K562 (cell line): Measurements from ENCODE around the gene LRMDA. TPM values are rescaled to one million over a fixed set of nuclear protein-coding genes. Genes with fewer than 3 reads are reported as not detected.

ENCODE experiments used
- ATAC-seq: fragments of 200-7000 bp; cut with Tn5 transposase; 3 replicates; pipeline ENCODE4 v1.9.1; 2020; ENCODE audit warnings: moderate library complexity
- BruUV-seq: library from RNA; stranded (reverse); fragments of 400-500 nt; replicated peaks from 2 replicates; lab custom pipeline; 2021; lab: Mats Ljungman, UMichigan
- CTCF ChIA-PET: fragments of 300-600 bp; formaldehyde crosslinking; extraction: SDS; loops from one replicate; lab custom pipeline; 2021; ENCODE audit warnings: low intra/inter-chr PET ratio; lab: Yijun Ruan, JAX
- POLR2A ChIA-PET: fragments of 300-600, 350-650 bp; sonication (Branson Sonifier 250); formaldehyde crosslinking; extraction: SDS; loops from one replicate; lab custom pipeline; 2021; ENCODE audit warnings: antibody characterized with exemption, inconsistent platforms; lab: Yijun Ruan, JAX
- DNase-seq, 4 experiments: peaks; one replicate each; pipeline versions ENCODE4 v3.0.0 to v3.0.0-alpha.2; 2011 to 2018; ENCODE audit warnings: low spot score in 3 of 4, mixed read lengths in 3 of 4; ENCODE audit errors: extremely low read depth in 1 of 4
- FAIRE-seq: peaks from 2 replicates; lab custom pipeline; 2011; peaks lifted over from hg19 to GRCh38; lab: Jason Lieb, UNC
- H2AFZ ChIP-seq: 2 replicates; pipeline ENCODE4 v1.6.0; 2011; ENCODE audit warnings: low read depth, low read length, control low read depth, inconsistent platforms
- H3K27ac ChIP-seq: fragments of 200-600 bp; 3 replicates; pipeline ENCODE4 v1.8.0; 2011; ENCODE audit warnings: low read depth, mild to moderate bottlenecking, control low read depth, inconsistent platforms, low read length, moderate library complexity, mixed read lengths; ENCODE audit errors: extremely low read depth
- H3K27me3 ChIP-seq, 2 experiments: fragments of 300-600 bp in 1 of 2; 2 replicates in 1 of 2; 3 replicates in 1 of 2; pipeline versions ENCODE4 v1.6.0 to v1.8.0; 2011; ENCODE audit warnings: inconsistent platforms in 2 of 2, low read length in 2 of 2, mild to moderate bottlenecking in 1 of 2, mixed read lengths in 1 of 2, moderate library complexity in 1 of 2; ENCODE audit not compliant: control insufficient read depth in 2 of 2, insufficient read depth in 2 of 2
- H3K36me3 ChIP-seq: fragments of 300-600 bp; 3 replicates; pipeline ENCODE4 v1.8.0; 2011; ENCODE audit warnings: mild to moderate bottlenecking, low read length, inconsistent platforms; ENCODE audit not compliant: control insufficient read depth, insufficient read depth
- H3K4me1 ChIP-seq, 2 experiments: fragments of 200-600 bp in 1 of 2; replicated peaks in 1 of 2; 2 replicates in 1 of 2; 3 replicates in 1 of 2; pipeline versions ENCODE4 v1.5.1 to v1.8.0; 2011; ENCODE audit warnings: inconsistent platforms in 2 of 2, low read length in 2 of 2, mild to moderate bottlenecking in 1 of 2, mixed read lengths in 1 of 2, moderate library complexity in 1 of 2; ENCODE audit not compliant: control insufficient read depth in 2 of 2, insufficient read depth in 2 of 2
- H3K4me2 ChIP-seq: 2 replicates; pipeline ENCODE4 v1.6.1; 2011; ENCODE audit warnings: low read length, control low read depth, inconsistent platforms, mixed read lengths; ENCODE audit not compliant: insufficient read depth
- H3K4me3 ChIP-seq: fragments of 200-600 bp; sonication (generic), shearing (Covaris generic); 2 replicates; pipeline ENCODE4 v1.5.1; 2016; ENCODE audit warnings: control low read depth, inconsistent platforms
- H3K79me2 ChIP-seq: fragments of 200-600 bp; 3 replicates; pipeline ENCODE4 v1.8.0; 2011; ENCODE audit warnings: low read length, inconsistent platforms; ENCODE audit not compliant: control insufficient read depth, insufficient read depth
- H3K9ac ChIP-seq, 2 experiments: 2 replicates each; pipeline versions ENCODE4 v1.6.0 to v1.6.1; 2011; ENCODE audit warnings: low read depth in 2 of 2, low read length in 2 of 2, control low read depth in 1 of 2, inconsistent platforms in 1 of 2, mild to moderate bottlenecking in 1 of 2, mixed read lengths in 1 of 2; ENCODE audit not compliant: insufficient read depth in 1 of 2
- H3K9me1 ChIP-seq: one replicate; pipeline ENCODE4 v1.6.0; 2011; ENCODE audit warnings: inconsistent platforms, mild to moderate bottlenecking, low read length, moderate library complexity; ENCODE audit not compliant: control insufficient read depth, insufficient read depth
- H3K9me3 ChIP-seq: replicated peaks from 2 replicates; pipeline ENCODE4 v1.5.1; 2011; ENCODE audit warnings: low read depth, low read length, inconsistent platforms; ENCODE audit not compliant: control insufficient read depth, insufficient read depth
- H4K20me1 ChIP-seq: replicated peaks from 2 replicates; pipeline ENCODE4 v1.6.1; 2011; ENCODE audit warnings: low read length, inconsistent platforms, mixed read lengths; ENCODE audit not compliant: control insufficient read depth, insufficient read depth
- ASH1L ChIP-seq: fragments of 450-650 bp; IDR thresholded peaks from 2 replicates; pipeline ENCODE4 v1.6.1; 2018; ENCODE audit warnings: borderline replicate concordance, mild to moderate bottlenecking, low read depth; ENCODE audit not compliant: partially characterized antibody
- DEAF1 ChIP-seq: fragments of 450-650 bp; formaldehyde crosslinking; IDR thresholded peaks from 2 replicates; pipeline ENCODE4 v1.4.0; 2020; ENCODE audit warnings: mild to moderate bottlenecking, moderate library complexity
- HNRNPL ChIP-seq: fragments of 200-400 bp; formaldehyde crosslinking; IDR thresholded peaks from 2 replicates; pipeline ENCODE4 v1.6.1; 2017; ENCODE audit warnings: low read depth, mild to moderate bottlenecking, low read length
- IRF2 ChIP-seq: sonication (generic); formaldehyde crosslinking; IDR thresholded peaks from 2 replicates; pipeline ENCODE4 v1.8.1; 2022; ENCODE audit warnings: mild to moderate bottlenecking, missing genetic modification reagents
- MAZ ChIP-seq, 2 experiments: fragments of 450-650 bp in 1 of 2; sonication (generic) in 1 of 2; formaldehyde crosslinking; IDR thresholded peaks in 1 of 2; conservative IDR thresholded peaks in 1 of 2; 2 replicates each; pipeline versions ENCODE4 v1.4.0 to v1.5.0; 2020; ENCODE audit warnings: mild to moderate bottlenecking in 1 of 2, missing genetic modification reagents in 1 of 2
- NKRF ChIP-seq: fragments of 450-650 bp; IDR thresholded peaks from 2 replicates; pipeline ENCODE4 v1.6.1; 2016; ENCODE audit warnings: borderline replicate concordance
- POLR2B ChIP-seq: fragments of 450-650 bp; IDR thresholded peaks from 2 replicates; pipeline ENCODE4 v1.6.1; 2018; ENCODE audit warnings: low read depth; ENCODE audit not compliant: partially characterized antibody
- SAFB2 ChIP-seq: fragments of 200-400 bp; formaldehyde crosslinking; IDR thresholded peaks from 2 replicates; pipeline ENCODE4 v1.6.1; 2018; ENCODE audit warnings: borderline replicate concordance, low read length, low read depth, moderate library complexity; ENCODE audit not compliant: severe bottlenecking
- TARDBP ChIP-seq: fragments of 450-650 bp; IDR thresholded peaks from 2 replicates; pipeline ENCODE4 v1.6.1; 2016
- ZBED1 ChIP-seq: IDR thresholded peaks from 2 replicates; pipeline ENCODE4 v1.6.1; 2014
- ZNF347 ChIP-seq: fragments of 450-650 bp; formaldehyde crosslinking; IDR thresholded peaks from 2 replicates; pipeline ENCODE4 v1.4.0; 2020; ENCODE audit warnings: low read depth, mild to moderate bottlenecking, moderate library complexity
- WGBS: fragments of 100-300 bp; shearing (Covaris generic); methylation state at CpG from one replicate; pipeline ENCODE4 v1.1.6; 2016; ENCODE audit warnings: low coverage, mixed read lengths; ENCODE audit not compliant: insufficient coverage; ENCODE audit errors: missing lambda C conversion rate; 5-methylcytosine and 5-hydroxymethylcytosine counted together
- in situ Hi-C: fragments of 300-500 bp; cut with MboI; formaldehyde crosslinking; loops from 4 replicates; pipeline ENCODE4 v1.15.0; 2018; ENCODE audit warnings: inconsistent platforms, mixed read lengths
- intact Hi-C: fragments of 100-400 bp; cut with micrococcal nuclease; formaldehyde crosslinking; loops from 2 replicates; pipeline ENCODE4 v1.14.2; 2022
- polyA plus RNA-seq, 8 experiments: library from polyadenylated mRNA; depleted of rRNA in 4 of 8; stranded (reverse) in 5 of 8; unstranded in 3 of 8; fragments of >200 nt; fragmentation: Nextera tagmentation in 2 of 8; fragmentation: Illumina TruSeq in 1 of 8; extraction: Ambion mirVana in 2 of 8; extraction: Trizol in 1 of 8; gene quantifications; 2 replicates each; pipeline versions ENCODE4 v1.2.1 to v1.2.3, GENCODE V29; 2011 to 2014; ENCODE audit warnings: inconsistent platforms in 1 of 8, missing spikeins in 1 of 8
- total RNA-seq, 7 experiments: library from RNA; depleted of rRNA in 6 of 7; stranded (reverse); fragments of >200 nt in 6 of 7; fragmentation: Illumina TruSeq in 2 of 7; extraction: Trizol in 2 of 7; gene quantifications; 2 replicates each; pipeline versions ENCODE4 v1.2.1 to v1.2.3, GENCODE V29; 2011 to 2021; ENCODE audit warnings: low replicate concordance in 1 of 7
- TF ChIP-seq, protein P1 (sequence below): fragments of 450-650 bp; IDR thresholded peaks from 2 replicates; pipeline ENCODE4 v1.6.1; 2016; ENCODE audit warnings: antibody characterized with exemption

LRMDA gene
- total and polyA plus RNA-seq, 9 of the 15 experiments (the other 6 are each of a cell fraction or from before 2014, with no cell fraction given), result 0.25 TPM; not detected in 8

GRCh38 chr10:76175533-76176165 is 744.2 kb downstream of the LRMDA start (continued):
- TF ChIP-seq NKRF, result no peak
- TF ChIP-seq DEAF1, result no peak
- TF ChIP-seq, protein P1, sequence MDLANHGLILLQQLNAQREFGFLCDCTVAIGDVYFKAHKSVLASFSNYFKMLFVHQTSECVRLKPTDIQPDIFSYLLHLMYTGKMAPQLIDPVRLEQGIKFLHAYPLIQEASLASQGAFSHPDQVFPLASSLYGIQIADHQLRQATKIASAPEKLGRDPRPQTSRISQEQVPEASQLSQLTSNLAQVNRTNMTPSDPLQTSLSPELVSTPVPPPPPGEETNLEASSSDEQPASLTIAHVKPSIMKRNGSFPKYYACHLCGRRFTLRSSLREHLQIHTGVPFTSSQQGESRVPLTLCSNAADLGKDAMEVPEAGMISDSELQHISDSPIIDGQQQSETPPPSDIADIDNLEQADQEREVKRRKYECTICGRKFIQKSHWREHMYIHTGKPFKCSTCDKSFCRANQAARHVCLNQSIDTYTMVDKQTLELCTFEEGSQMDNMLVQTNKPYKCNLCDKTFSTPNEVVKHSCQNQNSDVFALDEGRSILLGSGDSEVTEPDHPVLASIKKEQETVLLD, result no peak
- no peak for TF ChIP-seq HNRNPL
- TF ChIP-seq, all 486 proteins: peak for 0

- no TSS peak for BruUV-seq
- no peak for DNase-seq
- H4K20me1 ChIP-seq, result no peaks in the 10 kb centered on the region
- no peak overlapping the region for H2AFZ ChIP-seq
- no peaks in the 10 kb centered on the region for H3K4me1 ChIP-seq
- TF ChIP-seq IRF2 (CRISPR knock-in tag) (no peak), ZNF347 (CRISPR knock-in tag) (no peak), TARDBP (no peak), ZBED1 (no peak), POLR2B (no peak), ASH1L (no peak), MAZ (CRISPR knock-in tag; conservative IDR thresholded peaks at IDR 0.05 in 1 of 2, IDR thresholded peaks at IDR 0.05 in 1 of 2) (no peak), SAFB2 (no peak)
- under 1% methylated on average over 9 of the region's 9 CpGs for WGBS
- no peak overlapping the region for H3K9ac ChIP-seq
- no peaks in the 10 kb centered on the region for H3K36me3 ChIP-seq
- FAIRE-seq, result no peak
- H3K9me3 ChIP-seq, result no peaks in the 10 kb centered on the region
- intact Hi-C loops, result no loop called here
- no peaks in the 10 kb centered on the region; a peak in 1 of 5 replicates for H3K27me3 ChIP-seq
- no peaks in the 10 kb centered on the region for H3K79me2 ChIP-seq
- H3K9me1 ChIP-seq, result no peaks in the 10 kb centered on the region
- CTCF ChIA-PET, result no interaction called here
- in situ Hi-C loops, result no loop called here
- no peak overlapping the region for H3K27ac ChIP-seq
- H3K4me2 ChIP-seq, result no peak overlapping the region
- POLR2A ChIA-PET, result no interaction called here
- no peak for ATAC-seq
- no peak overlapping the region for H3K4me3 ChIP-seq
These were observed 744.7 kb downstream of the LRMDA start for GRCh38 chr10:76176166-76176550.
